Ovary (tissue), 9 donors: ENCODE results near the gene P2RY2. TPM values are rescaled to one million over a fixed set of nuclear protein-coding genes. Genes with fewer than 3 reads are reported as not detected.

Experiments
- DNase-seq, 5 donors: peaks; one replicate each; pipeline ENCODE4 v3.0.0-alpha.2; 2019 to 2020
- H3K27ac ChIP-seq, 2 donors: fragments of 200-600 bp; one replicate each; pipeline versions ENCODE4 v1.5.1 to v1.8.0; 2019 to 2022
- H3K27me3 ChIP-seq: fragments of 200-600 bp; one replicate; pipeline ENCODE4 v1.8.0; 2022
- H3K36me3 ChIP-seq: fragments of 200-600 bp; sonication (generic); one replicate; pipeline ENCODE4 v1.5.1; 2019
- H3K4me1 ChIP-seq: one replicate; pipeline ENCODE4 v1.8.1; 2013; ENCODE audit warnings: mild to moderate bottlenecking, moderate library complexity; ENCODE audit not compliant: insufficient read depth
- H3K4me3 ChIP-seq: fragments of 200-600 bp; sonication (generic); one replicate; pipeline ENCODE4 v1.5.1; 2017
- H3K9me3 ChIP-seq, 2 donors: fragments of 200-600 bp in 1 of 2; sonication (generic) in 1 of 2; one replicate each; pipeline versions ENCODE4 v1.5.1 to v1.8.1; 2013 to 2019; ENCODE audit warnings: mild to moderate bottlenecking in 1 of 2, moderate library complexity in 1 of 2
- EP300 ChIP-seq: sonication (generic); formaldehyde crosslinking; IDR thresholded peaks from one replicate; pipeline ENCODE4 v1.6.1; 2017; ENCODE audit warnings: antibody characterized with exemption
- POLR2A ChIP-seq: fragments of 450-650 bp; IDR thresholded peaks from one replicate; pipeline ENCODE4 v1.6.1; 2017; ENCODE audit warnings: antibody characterized with exemption, mild to moderate bottlenecking, moderate library complexity
- WGBS, 3 donors: extraction: QIAGEN DNeasy Blood & Tissue Kit in 1 of 3; methylation state at CpG; one replicate each; pipeline versions ENCODE4 v1.1.5 to v1.1.7; 2013 to 2017; 5-methylcytosine and 5-hydroxymethylcytosine counted together
- intact Hi-C, 4 donors: fragments of 100-400 bp; cut with DNase I; formaldehyde crosslinking; loops; one replicate each; pipeline versions ENCODE4 v1.11.0 to v1.15.1; 2022 to 2023
- polyA plus RNA-seq, 2 donors: library from polyadenylated mRNA; stranded (reverse); fragments of 200-250 nt in 1 of 2; fragments of 350-450 nt in 1 of 2; fragmentation: Illumina TruSeq in 1 of 2; extraction: RNeasy Lipid Tissue Mini Kit (QIAGEN cat#74804) in 1 of 2; gene quantifications; one replicate each; pipeline ENCODE4 v1.2.3, GENCODE V29; 2013 to 2014
- total RNA-seq, 7 donors: library from RNA; depleted of rRNA in 2 of 7; stranded (reverse); fragments of >200 nt in 2 of 7; fragmentation: NEBNext Ultra II Directional in 3 of 7; extraction: Animal tissue kit (Norgen Biotek cat#: 25700) in 3 of 7; gene quantifications; one replicate each; pipeline versions ENCODE4 v1.1.0 to v1.2.4, GENCODE V29; 2016 to 2023
- TF ChIP-seq, protein P1 (sequence below), 3 donors: fragments of 450-650 bp in 2 of 3; fragments of 200-600 bp in 1 of 3; IDR thresholded peaks; one replicate each; pipeline versions ENCODE4 v1.5.1 to v1.8.0; 2016 to 2022; ENCODE audit warnings: antibody characterized with exemption in 3 of 3, mild to moderate bottlenecking in 1 of 3
- donor health status: DM: no; HTN: no; CAD: no; lungs with moderate emphysema.
- donor health status: DM: no; HTN: no; CAD: no.
- donor health status: Bipolar disorder and iron deficiency.
- donor health status: DM: yes; HTN: yes; CAD: no.
- donor health status: DM: no; HTN: no; CAD: no.
- donor health status: DM: yes; HTN: yes; CAD: no.

P2RY2 gene
- total and polyA plus RNA-seq, 9 donors: 0.44 to 1.6 (median 1.0) TPM

DNA sequence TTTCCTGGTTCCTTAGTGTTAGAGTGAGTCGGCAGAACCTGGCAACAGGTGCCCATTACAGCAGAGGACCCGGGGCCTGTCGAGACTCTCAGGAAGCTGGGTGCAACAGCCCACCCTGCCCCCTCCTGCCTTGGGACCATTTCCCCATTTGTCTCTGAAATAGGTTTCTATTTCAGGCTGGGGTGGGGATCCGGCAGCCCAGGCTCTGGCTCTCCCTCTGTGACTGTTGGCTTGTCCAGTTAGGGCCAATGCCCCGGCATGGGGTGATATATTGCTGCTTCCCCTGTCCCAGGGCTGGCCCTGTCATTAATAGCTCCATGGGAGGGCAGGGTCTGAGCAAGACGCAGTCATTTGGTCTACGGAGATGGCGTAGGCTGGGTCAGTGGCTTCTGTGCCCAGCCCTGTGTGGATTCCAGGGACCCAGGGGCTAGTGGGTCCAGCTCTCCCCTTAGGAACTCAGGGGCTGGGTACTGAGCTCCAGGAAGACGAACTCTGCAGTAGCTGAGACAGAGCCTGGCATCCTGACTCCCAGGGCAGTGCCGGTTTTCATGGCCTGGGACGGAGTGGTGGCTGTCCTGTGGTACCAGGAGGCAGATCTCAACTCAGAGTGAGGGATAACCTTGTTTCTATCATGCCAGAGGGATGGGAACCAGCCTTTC lies 56.8 kb downstream of the P2RY2 start:
- Histone ChIP-seq H3K27ac (no peak overlapping the region), H3K27me3 (no peaks in the 10 kb centered on the region), H3K36me3 (no peaks in the 10 kb centered on the region), H3K4me1 (no peaks in the 10 kb centered on the region), H3K9me3 (no peaks in the 10 kb centered on the region), H3K4me3 (no peak overlapping the region)
- 86 to 93% (median 90%) methylated on average over 11 of the region's 11 CpGs for WGBS, 3 donors
- TF ChIP-seq EP300: no peak
- intact Hi-C loops: no loop called here
- DNase-seq: peak in 1 of 5 donors; percentile 7

DNA sequence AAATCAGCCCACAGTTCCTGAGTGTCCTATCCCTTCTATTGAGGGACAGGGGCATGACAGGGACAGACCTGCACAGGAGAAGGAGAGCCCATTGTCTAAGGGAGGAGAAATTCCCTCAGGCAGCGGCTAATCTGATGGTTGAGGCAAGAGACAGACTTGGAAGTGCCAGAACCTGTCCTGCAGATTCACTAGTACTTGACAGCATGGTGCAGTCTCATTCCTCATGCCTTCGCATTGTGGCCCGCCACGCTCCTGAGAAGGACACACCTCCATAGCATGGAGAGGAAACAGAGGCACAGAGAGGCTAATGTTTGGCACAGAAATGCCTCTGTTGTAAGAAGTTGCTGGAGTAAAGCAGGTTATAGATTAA lies 57.3 kb downstream of the P2RY2 start:
- no peaks in the 10 kb centered on the region for H3K27me3 ChIP-seq
- TF ChIP-seq, protein P1, sequence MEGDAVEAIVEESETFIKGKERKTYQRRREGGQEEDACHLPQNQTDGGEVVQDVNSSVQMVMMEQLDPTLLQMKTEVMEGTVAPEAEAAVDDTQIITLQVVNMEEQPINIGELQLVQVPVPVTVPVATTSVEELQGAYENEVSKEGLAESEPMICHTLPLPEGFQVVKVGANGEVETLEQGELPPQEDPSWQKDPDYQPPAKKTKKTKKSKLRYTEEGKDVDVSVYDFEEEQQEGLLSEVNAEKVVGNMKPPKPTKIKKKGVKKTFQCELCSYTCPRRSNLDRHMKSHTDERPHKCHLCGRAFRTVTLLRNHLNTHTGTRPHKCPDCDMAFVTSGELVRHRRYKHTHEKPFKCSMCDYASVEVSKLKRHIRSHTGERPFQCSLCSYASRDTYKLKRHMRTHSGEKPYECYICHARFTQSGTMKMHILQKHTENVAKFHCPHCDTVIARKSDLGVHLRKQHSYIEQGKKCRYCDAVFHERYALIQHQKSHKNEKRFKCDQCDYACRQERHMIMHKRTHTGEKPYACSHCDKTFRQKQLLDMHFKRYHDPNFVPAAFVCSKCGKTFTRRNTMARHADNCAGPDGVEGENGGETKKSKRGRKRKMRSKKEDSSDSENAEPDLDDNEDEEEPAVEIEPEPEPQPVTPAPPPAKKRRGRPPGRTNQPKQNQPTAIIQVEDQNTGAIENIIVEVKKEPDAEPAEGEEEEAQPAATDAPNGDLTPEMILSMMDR (IDR thresholded peaks at IDR 0.05): no peak
- TF ChIP-seq POLR2A (no peak), EP300 (no peak)
- no peak overlapping the region for H3K27ac ChIP-seq
- no peaks in the 10 kb centered on the region for H3K4me1 ChIP-seq
- WGBS, 3 donors: 95 to 98% (median 95%) methylated on average over 4 of the region's 4 CpGs
- H3K4me3 ChIP-seq: no peak overlapping the region
- no peaks in the 10 kb centered on the region for H3K36me3 ChIP-seq
- intact Hi-C loops: no loop called here
- peak in 1 of 5 donors; percentile 3 for DNase-seq
- H3K9me3 ChIP-seq: no peaks in the 10 kb centered on the region

DNA sequence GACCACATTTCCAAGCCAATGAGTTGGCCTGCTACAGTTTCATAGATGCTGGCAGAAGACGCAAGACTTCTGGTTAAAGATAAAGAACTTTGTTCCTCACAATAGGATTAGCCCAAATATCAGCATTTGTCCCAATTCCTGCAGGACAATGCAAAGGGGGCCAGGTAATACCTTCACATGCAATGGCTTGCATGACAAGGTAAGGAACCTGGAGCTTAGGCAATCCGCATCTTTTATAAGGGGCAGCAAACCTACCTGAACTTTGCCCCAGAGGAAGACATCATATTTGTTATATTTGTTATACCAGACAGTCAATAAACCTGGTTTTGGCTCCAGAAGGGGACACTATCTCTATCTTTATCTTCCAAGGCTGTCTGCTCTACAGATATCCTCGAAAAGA lies 59.4 kb downstream of the P2RY2 start:
- Histone ChIP-seq H3K4me1 (no peaks in the 10 kb centered on the region), H3K36me3 (no peaks in the 10 kb centered on the region), H3K27me3 (no peaks in the 10 kb centered on the region), H3K9me3 (no peaks in the 10 kb centered on the region), H3K4me3 (no peak overlapping the region), H3K27ac (no peak overlapping the region)
- 75 to 83% (median 80%) methylated on average over 3 of the region's 3 CpGs for WGBS, 3 donors
- TF ChIP-seq POLR2A (no peak), EP300 (no peak)
- TF ChIP-seq, protein P1 (IDR thresholded peaks at IDR 0.05): no peak
- intact Hi-C loops: no loop called here
- DNase-seq: no peak

DNA sequence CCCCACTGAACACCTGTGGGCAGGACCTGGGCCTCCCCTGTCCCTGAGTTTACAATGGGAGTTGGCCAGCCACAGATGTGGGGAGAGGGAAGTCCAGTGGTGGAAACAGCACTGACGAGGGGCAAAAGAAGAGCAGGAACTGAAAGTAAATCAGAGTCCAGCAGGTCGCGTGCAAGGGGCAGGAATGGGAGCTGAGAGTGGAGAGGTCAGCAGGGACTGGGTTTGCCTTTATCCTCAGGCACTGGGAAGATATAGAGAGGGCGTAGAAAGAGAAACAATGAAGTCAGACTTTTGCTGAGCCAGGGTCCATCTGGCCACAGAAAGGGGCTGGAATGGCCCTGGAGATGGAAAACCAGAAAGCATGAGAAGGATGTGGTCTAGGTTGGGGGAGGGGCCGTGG lies 62.5 kb downstream of the P2RY2 start:
- WGBS, 3 donors: 82 to 87% (median 83%) methylated on average over 5 of the region's 5 CpGs
- Histone ChIP-seq H3K4me3 (no peak overlapping the region), H3K27me3 (no peaks in the 10 kb centered on the region), H3K36me3 (no peaks in the 10 kb centered on the region), H3K9me3 (no peaks in the 10 kb centered on the region), H3K4me1 (no peaks in the 10 kb centered on the region), H3K27ac (no peak overlapping the region)
- DNase-seq: peak in 1 of 5 donors; percentile 8
- TF ChIP-seq POLR2A (no peak), EP300 (no peak)
- TF ChIP-seq, protein P1 (IDR thresholded peaks at IDR 0.05): no peak
- intact Hi-C loops: loop anchor here in 1 of 4 donors (10.0 kb wide), 1 partner anchor 96 kb away; no protein-coding TSS in a partner anchor

DNA sequence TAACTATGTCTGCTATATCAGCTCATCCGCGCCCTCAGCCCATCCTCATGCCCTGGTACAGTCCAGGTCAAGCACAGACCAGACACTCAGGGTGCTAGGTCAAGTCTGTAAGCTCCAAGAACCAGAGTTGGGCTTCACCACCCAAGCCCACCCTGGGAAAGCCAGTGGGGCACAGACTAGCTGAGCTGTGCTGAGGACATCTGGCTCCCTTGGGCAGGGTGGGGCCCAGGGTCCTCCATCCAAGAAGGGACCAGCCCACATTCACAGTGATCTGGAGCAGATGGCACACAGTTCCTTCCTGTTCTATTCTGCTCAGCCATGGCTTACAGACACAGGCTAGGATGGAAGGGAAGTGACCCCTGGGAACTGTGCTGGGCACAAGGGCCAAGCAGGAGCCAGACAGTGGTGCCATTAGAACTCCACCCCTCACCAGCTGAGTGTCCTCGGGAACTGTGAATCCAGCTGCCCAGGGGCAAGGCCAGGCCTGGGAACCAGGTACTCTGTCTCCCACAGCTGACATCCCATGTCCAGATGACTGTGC lies 63.2 kb downstream of the P2RY2 start:
- DNase-seq: peak in 1 of 5 donors; percentile 7
- WGBS, 3 donors: 90 to 98% (median 91%) methylated on average over 3 of the region's 3 CpGs
- TF ChIP-seq, protein P1 (IDR thresholded peaks at IDR 0.05): no peak
- TF ChIP-seq EP300: no peak
- no peak for TF ChIP-seq POLR2A
- H3K27ac ChIP-seq: no peak overlapping the region
- no peaks in the 10 kb centered on the region for H3K27me3 ChIP-seq
- H3K4me3 ChIP-seq: no peak overlapping the region
- intact Hi-C loops: loop anchor here in 1 of 4 donors (10.0 kb wide), 1 partner anchor 96 kb away; no protein-coding TSS in a partner anchor
- H3K9me3 ChIP-seq: no peaks in the 10 kb centered on the region
- no peaks in the 10 kb centered on the region for H3K36me3 ChIP-seq
- H3K4me1 ChIP-seq: no peaks in the 10 kb centered on the region
